HEK293 (cell line): ENCODE measurements around the gene ANTXR1.

Experiments used
- CTCF ChIP-seq: fragments of 450-650 bp; formaldehyde crosslinking; IDR thresholded peaks from 2 replicates; pipeline ENCODE4 v1.5.1; 2016; ENCODE audit warnings: missing biosample characterization, missing genetic modification characterization
- TRIM28 ChIP-seq: IDR thresholded peaks from 2 replicates; pipeline ENCODE4 v1.6.1; 2011; ENCODE audit warnings: low read length, control low read depth, borderline replicate concordance
- ZBTB7A ChIP-seq: fragments of 450-650 bp; formaldehyde crosslinking; IDR thresholded peaks from 2 replicates; pipeline ENCODE4 v1.5.1; 2016; ENCODE audit warnings: low read depth, missing biosample characterization, missing genetic modification characterization
- ZNF140 ChIP-seq: fragments of 450-650 bp; formaldehyde crosslinking; IDR thresholded peaks from 2 replicates; pipeline ENCODE4 v1.5.1; 2016; ENCODE audit warnings: missing biosample characterization, missing genetic modification characterization

- TF ChIP-seq TRIM28, result no peak
- TF ChIP-seq CTCF (tag by site-specific recombination), result no peak
- no peak for TF ChIP-seq ZNF140 (tag by site-specific recombination)
- no peak for TF ChIP-seq ZBTB7A (tag by site-specific recombination)
Observed at GRCh38 chr2:69183659-69184058, 170.7 kb downstream of the ANTXR1 start.
